ENCODE measurements around the gene DPH7. TPM values are rescaled to one million over a fixed set of nuclear protein-coding genes. Genes with fewer than 3 reads are reported as not detected.

DPH7 gene
- total RNA-seq, 1 donor from 2014 or later, result 39.5 TPM

DNA sequence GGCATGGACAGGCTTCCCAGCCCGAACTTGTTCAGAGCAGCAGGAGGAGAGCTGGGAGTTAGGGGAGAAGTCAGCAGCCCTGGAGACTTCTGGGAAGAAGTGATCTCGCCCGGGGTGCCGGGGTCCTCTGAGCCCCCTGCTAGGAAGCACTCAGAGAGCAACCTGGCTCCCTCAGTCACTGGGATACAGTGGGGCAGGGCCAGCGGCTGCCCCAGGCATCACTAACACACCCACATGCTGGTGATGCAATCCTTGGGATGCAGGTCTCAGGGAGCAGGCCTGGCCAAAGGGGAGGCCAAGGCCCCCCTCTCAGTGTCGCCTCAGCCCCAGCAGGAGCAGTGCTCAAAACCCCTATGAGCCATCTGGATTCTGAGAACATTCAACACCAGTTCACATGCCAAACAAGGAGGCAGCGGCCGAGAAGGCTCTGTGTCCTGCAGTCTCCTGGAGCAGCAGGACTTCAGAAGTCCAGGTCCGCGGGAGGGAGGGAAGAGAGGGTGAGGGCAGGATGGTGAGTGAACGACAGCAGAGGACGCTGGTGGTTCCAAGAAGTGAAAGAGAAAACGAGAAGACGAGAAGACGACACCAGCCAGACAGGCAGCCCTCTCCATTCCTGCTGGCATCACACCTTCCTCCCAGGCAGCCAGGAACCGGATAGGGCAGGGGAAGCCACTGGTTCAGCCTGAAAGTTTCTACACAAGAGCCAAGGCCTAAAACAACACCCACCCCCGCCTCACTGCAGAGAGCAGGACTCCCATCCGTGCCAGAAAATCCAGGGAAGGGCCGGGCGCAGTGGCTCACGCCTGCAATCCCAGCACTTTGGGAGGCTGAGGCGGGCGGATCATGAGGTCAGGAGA lies 30.8 kb downstream of the DPH7 start:
- TF ChIP-seq, protein P1, sequence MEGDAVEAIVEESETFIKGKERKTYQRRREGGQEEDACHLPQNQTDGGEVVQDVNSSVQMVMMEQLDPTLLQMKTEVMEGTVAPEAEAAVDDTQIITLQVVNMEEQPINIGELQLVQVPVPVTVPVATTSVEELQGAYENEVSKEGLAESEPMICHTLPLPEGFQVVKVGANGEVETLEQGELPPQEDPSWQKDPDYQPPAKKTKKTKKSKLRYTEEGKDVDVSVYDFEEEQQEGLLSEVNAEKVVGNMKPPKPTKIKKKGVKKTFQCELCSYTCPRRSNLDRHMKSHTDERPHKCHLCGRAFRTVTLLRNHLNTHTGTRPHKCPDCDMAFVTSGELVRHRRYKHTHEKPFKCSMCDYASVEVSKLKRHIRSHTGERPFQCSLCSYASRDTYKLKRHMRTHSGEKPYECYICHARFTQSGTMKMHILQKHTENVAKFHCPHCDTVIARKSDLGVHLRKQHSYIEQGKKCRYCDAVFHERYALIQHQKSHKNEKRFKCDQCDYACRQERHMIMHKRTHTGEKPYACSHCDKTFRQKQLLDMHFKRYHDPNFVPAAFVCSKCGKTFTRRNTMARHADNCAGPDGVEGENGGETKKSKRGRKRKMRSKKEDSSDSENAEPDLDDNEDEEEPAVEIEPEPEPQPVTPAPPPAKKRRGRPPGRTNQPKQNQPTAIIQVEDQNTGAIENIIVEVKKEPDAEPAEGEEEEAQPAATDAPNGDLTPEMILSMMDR (IDR thresholded peaks at IDR 0.05), result no peak
- peaks cover 20% of the 10 kb centered on the region for H3K4me1 Mint-ChIP-seq (ENCODE audit: unreplicated experiment)
- no peaks in the 10 kb centered on the region for H3K27me3 Mint-ChIP-seq (ENCODE audit: unreplicated experiment)
- no peaks in the 10 kb centered on the region for H3K9me3 Mint-ChIP-seq (ENCODE audit: unreplicated experiment)
- H3K4me3 Mint-ChIP-seq (ENCODE audit: unreplicated experiment), result no peak overlapping the region
- no peaks in the 10 kb centered on the region for H3K36me3 Mint-ChIP-seq (ENCODE audit: unreplicated experiment)
- no peak for DNase-seq (ENCODE audit: extremely low spot score, unreplicated experiment)
- no peak overlapping the region for H3K27ac Mint-ChIP-seq (ENCODE audit: unreplicated experiment)

DNA sequence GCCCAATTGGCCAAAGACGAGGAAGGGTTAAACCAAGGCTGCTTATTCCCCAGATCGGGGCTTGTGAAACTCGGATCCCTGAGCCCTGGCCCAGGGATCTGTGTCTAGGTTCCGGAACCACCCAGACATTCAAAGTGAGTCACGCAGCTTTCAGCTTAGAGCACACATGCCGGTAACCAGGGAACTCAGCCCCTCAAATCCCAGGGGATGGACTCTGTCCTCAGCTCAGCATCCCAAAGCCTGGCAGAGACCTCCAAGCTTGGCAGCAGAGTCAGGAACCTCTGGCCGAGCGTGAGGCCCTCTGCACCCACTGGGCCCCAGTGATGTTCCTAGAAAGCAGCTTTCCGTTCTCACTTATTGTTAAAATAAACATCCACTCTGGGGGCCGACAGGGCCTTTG lies 33.6 kb downstream of the DPH7 start:
- Mint-ChIP-seq H3K27me3 (ENCODE audit: unreplicated experiment) (no peaks in the 10 kb centered on the region), H3K36me3 (ENCODE audit: unreplicated experiment) (peaks cover 3% of the 10 kb centered on the region), H3K4me3 (ENCODE audit: unreplicated experiment) (no peak overlapping the region), H3K27ac (ENCODE audit: unreplicated experiment) (no peak overlapping the region), H3K4me1 (ENCODE audit: unreplicated experiment) (peaks cover 12% of the 10 kb centered on the region), H3K9me3 (ENCODE audit: unreplicated experiment) (no peaks in the 10 kb centered on the region)
- no peak for DNase-seq (ENCODE audit: extremely low spot score, unreplicated experiment)
- TF ChIP-seq, protein P1 (IDR thresholded peaks at IDR 0.05), result no peak

DNA sequence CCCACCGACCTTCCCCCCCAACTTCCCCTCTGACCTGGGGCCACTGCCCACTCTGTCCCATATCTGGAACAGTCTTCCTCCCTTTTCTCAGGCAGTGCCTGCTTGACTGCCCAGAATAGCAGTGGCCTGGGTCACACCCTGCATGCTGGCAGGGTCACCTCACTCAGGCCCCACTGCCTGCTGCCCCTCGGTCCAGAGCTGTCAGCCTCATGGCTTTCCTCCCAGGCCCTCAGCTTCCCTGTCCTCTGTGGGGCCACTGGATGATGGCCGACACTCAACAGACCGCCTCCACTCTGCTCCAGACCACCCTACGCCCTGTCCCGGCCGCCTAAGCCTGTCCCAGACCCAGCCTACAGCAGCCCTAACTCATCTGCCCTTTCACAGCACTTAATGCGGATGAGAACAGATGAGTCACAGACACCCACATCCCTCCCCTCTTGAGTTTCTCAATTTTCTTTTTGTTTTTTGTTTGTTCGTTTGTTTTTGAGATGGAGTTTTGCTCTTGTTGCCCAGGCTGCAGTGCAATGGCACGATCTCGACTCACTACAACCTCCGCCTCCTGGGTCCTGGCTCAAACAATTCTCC lies 34.5 kb downstream of the DPH7 start:
- Mint-ChIP-seq H3K36me3 (ENCODE audit: unreplicated experiment) (peaks cover 3% of the 10 kb centered on the region), H3K27ac (ENCODE audit: unreplicated experiment) (no peak overlapping the region), H3K4me3 (ENCODE audit: unreplicated experiment) (no peak overlapping the region), H3K9me3 (ENCODE audit: unreplicated experiment) (no peaks in the 10 kb centered on the region), H3K4me1 (ENCODE audit: unreplicated experiment) (peaks cover 3% of the 10 kb centered on the region), H3K27me3 (ENCODE audit: unreplicated experiment) (no peaks in the 10 kb centered on the region)
- TF ChIP-seq, protein P1 (IDR thresholded peaks at IDR 0.05), result no peak
- DNase-seq (ENCODE audit: extremely low spot score, unreplicated experiment), result no peak

DNA sequence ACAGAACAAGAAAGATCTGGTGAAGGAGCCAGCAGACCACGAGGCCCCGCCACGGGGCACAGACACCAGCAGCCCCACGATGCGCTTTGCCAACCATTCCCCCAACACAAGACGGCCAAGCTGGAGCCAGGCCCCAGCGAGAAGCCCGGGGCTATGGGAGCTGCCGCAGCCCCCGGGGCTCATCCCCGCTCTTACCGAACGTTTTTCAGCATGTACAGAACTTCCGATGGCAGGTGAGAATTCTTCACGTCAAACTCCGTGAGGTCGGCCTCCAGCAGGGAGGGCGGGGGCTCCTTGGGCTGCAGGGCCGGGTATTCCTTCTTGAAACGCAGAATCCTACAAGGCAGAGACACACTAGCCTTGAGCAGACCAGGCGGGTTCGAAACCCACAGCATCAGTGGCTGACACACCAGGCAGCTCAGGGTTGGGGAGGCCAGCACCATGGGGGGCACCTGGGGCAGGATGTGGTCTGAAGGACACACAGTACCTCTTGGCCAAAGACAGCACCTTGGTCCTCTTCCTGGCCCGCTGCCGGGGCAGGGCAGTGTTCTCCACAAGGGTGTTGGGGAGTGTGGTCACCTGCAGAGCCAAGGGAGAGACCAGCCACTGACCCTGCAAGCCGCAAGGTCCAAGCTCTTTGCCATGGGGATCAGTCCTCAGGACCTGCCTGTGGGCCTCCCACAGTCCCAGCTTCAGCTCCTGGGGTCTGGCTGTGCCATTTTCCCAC lies 35.3 kb downstream of the DPH7 start:
- Mint-ChIP-seq H3K27ac (ENCODE audit: unreplicated experiment) (no peak overlapping the region), H3K36me3 (ENCODE audit: unreplicated experiment) (peaks cover 3% of the 10 kb centered on the region), H3K9me3 (ENCODE audit: unreplicated experiment) (no peaks in the 10 kb centered on the region), H3K27me3 (ENCODE audit: unreplicated experiment) (no peaks in the 10 kb centered on the region), H3K4me1 (ENCODE audit: unreplicated experiment) (no peaks in the 10 kb centered on the region), H3K4me3 (ENCODE audit: unreplicated experiment) (no peak overlapping the region)
- TF ChIP-seq, protein P1 (IDR thresholded peaks at IDR 0.05), result no peak
- DNase-seq (ENCODE audit: extremely low spot score, unreplicated experiment), result no peak

DNA sequence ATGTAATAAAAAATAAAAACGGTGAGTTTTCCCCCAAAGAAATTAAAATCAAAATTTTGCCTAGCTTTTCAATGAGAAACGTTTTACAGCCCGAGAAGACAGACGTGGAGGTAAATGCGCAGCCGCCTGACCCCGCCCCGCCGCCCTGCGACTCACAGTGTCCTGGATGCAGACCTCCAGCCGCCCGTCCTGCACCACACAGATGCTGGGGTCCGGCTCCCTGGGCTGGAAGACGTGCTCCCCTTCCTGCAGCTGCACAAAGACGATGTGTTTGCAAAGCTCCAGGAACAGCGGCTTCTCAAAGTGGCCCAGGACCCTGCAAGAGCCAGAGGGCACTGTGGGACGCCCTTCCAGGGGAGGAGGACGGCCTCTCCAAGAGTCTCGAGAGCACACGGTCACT lies 36.2 kb downstream of the DPH7 start:
- no peak for DNase-seq (ENCODE audit: extremely low spot score, unreplicated experiment)
- no peaks in the 10 kb centered on the region for H3K27me3 Mint-ChIP-seq (ENCODE audit: unreplicated experiment)

More for the DNA sequence above, 36.2 kb downstream of the DPH7 start:
- Mint-ChIP-seq H3K4me3 (ENCODE audit: unreplicated experiment) (no peak overlapping the region), H3K27ac (ENCODE audit: unreplicated experiment) (no peak overlapping the region), H3K9me3 (ENCODE audit: unreplicated experiment) (no peaks in the 10 kb centered on the region), H3K36me3 (ENCODE audit: unreplicated experiment) (peaks cover 5% of the 10 kb centered on the region), H3K4me1 (ENCODE audit: unreplicated experiment) (no peaks in the 10 kb centered on the region)
- TF ChIP-seq, protein P1 (IDR thresholded peaks at IDR 0.05), result no peak

Data from osteocyte (in vitro differentiated cells).